ENCODE data around the gene PRKRA. TPM values are rescaled to one million over a fixed set of nuclear protein-coding genes. Genes with fewer than 3 reads are reported as not detected.

Gene PRKRA
- total and polyA plus RNA-seq, 2 of the 8 experiments (the other 6 are each of a cell fraction or from before 2014, with no cell fraction given), result 25.4 to 60.4 TPM

DNA sequence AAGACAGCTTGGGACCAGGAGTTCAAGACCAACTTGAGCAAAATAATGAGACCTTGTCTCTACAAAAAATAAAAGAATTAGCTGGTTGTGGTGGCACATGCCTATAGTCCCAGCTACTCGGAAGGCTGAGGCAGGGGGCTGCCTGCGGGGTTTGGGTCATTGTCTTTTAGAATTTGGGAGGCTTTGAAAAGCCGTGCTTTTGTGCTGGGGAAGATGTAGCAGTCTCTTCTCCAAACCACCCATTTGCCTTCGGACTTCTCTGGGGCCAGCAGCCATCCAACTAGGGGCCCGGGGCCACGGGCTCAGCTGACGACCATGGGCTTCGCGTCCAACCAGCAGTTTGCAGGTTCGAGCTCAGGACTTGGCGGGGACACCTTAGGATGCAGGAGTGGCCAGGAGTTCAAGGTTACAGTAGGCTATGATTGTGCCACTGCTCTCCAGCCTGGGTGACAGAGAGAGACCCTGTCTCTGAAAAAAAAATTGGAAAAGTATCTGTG lies 6.5 kb upstream of the PRKRA start (continued):
- TF ChIP-seq, protein P1, sequence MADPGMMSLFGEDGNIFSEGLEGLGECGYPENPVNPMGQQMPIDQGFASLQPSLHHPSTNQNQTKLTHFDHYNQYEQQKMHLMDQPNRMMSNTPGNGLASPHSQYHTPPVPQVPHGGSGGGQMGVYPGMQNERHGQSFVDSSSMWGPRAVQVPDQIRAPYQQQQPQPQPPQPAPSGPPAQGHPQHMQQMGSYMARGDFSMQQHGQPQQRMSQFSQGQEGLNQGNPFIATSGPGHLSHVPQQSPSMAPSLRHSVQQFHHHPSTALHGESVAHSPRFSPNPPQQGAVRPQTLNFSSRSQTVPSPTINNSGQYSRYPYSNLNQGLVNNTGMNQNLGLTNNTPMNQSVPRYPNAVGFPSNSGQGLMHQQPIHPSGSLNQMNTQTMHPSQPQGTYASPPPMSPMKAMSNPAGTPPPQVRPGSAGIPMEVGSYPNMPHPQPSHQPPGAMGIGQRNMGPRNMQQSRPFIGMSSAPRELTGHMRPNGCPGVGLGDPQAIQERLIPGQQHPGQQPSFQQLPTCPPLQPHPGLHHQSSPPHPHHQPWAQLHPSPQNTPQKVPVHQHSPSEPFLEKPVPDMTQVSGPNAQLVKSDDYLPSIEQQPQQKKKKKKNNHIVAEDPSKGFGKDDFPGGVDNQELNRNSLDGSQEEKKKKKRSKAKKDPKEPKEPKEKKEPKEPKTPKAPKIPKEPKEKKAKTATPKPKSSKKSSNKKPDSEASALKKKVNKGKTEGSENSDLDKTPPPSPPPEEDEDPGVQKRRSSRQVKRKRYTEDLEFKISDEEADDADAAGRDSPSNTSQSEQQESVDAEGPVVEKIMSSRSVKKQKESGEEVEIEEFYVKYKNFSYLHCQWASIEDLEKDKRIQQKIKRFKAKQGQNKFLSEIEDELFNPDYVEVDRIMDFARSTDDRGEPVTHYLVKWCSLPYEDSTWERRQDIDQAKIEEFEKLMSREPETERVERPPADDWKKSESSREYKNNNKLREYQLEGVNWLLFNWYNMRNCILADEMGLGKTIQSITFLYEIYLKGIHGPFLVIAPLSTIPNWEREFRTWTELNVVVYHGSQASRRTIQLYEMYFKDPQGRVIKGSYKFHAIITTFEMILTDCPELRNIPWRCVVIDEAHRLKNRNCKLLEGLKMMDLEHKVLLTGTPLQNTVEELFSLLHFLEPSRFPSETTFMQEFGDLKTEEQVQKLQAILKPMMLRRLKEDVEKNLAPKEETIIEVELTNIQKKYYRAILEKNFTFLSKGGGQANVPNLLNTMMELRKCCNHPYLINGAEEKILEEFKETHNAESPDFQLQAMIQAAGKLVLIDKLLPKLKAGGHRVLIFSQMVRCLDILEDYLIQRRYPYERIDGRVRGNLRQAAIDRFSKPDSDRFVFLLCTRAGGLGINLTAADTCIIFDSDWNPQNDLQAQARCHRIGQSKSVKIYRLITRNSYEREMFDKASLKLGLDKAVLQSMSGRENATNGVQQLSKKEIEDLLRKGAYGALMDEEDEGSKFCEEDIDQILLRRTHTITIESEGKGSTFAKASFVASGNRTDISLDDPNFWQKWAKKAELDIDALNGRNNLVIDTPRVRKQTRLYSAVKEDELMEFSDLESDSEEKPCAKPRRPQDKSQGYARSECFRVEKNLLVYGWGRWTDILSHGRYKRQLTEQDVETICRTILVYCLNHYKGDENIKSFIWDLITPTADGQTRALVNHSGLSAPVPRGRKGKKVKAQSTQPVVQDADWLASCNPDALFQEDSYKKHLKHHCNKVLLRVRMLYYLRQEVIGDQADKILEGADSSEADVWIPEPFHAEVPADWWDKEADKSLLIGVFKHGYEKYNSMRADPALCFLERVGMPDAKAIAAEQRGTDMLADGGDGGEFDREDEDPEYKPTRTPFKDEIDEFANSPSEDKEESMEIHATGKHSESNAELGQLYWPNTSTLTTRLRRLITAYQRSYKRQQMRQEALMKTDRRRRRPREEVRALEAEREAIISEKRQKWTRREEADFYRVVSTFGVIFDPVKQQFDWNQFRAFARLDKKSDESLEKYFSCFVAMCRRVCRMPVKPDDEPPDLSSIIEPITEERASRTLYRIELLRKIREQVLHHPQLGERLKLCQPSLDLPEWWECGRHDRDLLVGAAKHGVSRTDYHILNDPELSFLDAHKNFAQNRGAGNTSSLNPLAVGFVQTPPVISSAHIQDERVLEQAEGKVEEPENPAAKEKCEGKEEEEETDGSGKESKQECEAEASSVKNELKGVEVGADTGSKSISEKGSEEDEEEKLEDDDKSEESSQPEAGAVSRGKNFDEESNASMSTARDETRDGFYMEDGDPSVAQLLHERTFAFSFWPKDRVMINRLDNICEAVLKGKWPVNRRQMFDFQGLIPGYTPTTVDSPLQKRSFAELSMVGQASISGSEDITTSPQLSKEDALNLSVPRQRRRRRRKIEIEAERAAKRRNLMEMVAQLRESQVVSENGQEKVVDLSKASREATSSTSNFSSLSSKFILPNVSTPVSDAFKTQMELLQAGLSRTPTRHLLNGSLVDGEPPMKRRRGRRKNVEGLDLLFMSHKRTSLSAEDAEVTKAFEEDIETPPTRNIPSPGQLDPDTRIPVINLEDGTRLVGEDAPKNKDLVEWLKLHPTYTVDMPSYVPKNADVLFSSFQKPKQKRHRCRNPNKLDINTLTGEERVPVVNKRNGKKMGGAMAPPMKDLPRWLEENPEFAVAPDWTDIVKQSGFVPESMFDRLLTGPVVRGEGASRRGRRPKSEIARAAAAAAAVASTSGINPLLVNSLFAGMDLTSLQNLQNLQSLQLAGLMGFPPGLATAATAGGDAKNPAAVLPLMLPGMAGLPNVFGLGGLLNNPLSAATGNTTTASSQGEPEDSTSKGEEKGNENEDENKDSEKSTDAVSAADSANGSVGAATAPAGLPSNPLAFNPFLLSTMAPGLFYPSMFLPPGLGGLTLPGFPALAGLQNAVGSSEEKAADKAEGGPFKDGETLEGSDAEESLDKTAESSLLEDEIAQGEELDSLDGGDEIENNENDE (IDR thresholded peaks at IDR 0.05; ENCODE audit: insufficient replicate concordance, low read length), result no peak
- TF ChIP-seq RXRA (IDR thresholded peaks at IDR 0.05; ENCODE audit: insufficient read depth, low read depth, low read length), result no peak
- TF ChIP-seq RBBP5 (IDR thresholded peaks at IDR 0.05; ENCODE audit: borderline replicate concordance, low read depth, low read length), result no peak
- no peak for TF ChIP-seq SUZ12 (IDR thresholded peaks at IDR 0.05; ENCODE audit: low read length)
- no peak for TF ChIP-seq SIX5 (IDR thresholded peaks at IDR 0.05; ENCODE audit: low read depth, low read length)
- no peak for TF ChIP-seq NRF1 (IDR thresholded peaks at IDR 0.05; ENCODE audit: low read depth, low read length)
- TF ChIP-seq CEBPB (IDR thresholded peaks at IDR 0.05; ENCODE audit: low read depth, low read length), result no peak
- TF ChIP-seq CBX5 (IDR thresholded peaks at IDR 0.05; ENCODE audit: low read depth, low read length), result no peak

Data from H1 (cell line).